Activated T-cell treated with anti-CD3 and anti-CD28 coated beads, Interleukin-2, amount 50 U/mL, for 4 hours (primary cell): ENCODE data around the gene COL23A1. TPM values are rescaled to one million over a fixed set of nuclear protein-coding genes. Genes with fewer than 3 reads are reported as not detected.

ENCODE experiments used
- ATAC-seq, 2 donors: fragments of 200-7000 bp; cut with Tn5 transposase; one replicate each; pipeline ENCODE4 v1.10.0; 2021
- DNase-seq: peaks from one replicate; pipeline ENCODE4 v3.0.0-alpha.2; 2020
- H3K27me3 Mint-ChIP-seq: one replicate; pipeline ENCODE4 v1.8.0; 2021; ENCODE audit warnings: low read depth, mixed read lengths
- H3K36me3 Mint-ChIP-seq: one replicate; pipeline ENCODE4 v1.8.0; 2022; ENCODE audit warnings: mixed read lengths; ENCODE audit not compliant: insufficient read depth
- H3K4me1 Mint-ChIP-seq: one replicate; pipeline ENCODE4 v1.8.0; 2021; ENCODE audit warnings: low read depth, mixed read lengths
- H3K4me3 Mint-ChIP-seq: one replicate; pipeline ENCODE4 v1.8.0; 2021; ENCODE audit warnings: mild to moderate bottlenecking, moderate library complexity, mixed read lengths
- H3K9me3 Mint-ChIP-seq: one replicate; pipeline ENCODE4 v1.8.0; 2021; ENCODE audit warnings: mixed read lengths
- total RNA-seq, 3 donors: library from RNA; stranded (reverse); gene quantifications; one replicate each; pipeline ENCODE4 v1.2.1, GENCODE V29; 2021

COL23A1 gene
- total RNA-seq, 3 donors from 2014 or later: not detected

- no peaks in the 10 kb centered on the region for H3K9me3 Mint-ChIP-seq
- no peaks in the 10 kb centered on the region for H3K4me1 Mint-ChIP-seq
- no peak overlapping the region for H3K4me3 Mint-ChIP-seq
- no peaks in the 10 kb centered on the region for H3K36me3 Mint-ChIP-seq
- peaks cover 5% of the 10 kb centered on the region for H3K27me3 Mint-ChIP-seq
- ATAC-seq (no peak), DNase-seq (no peak)
These were observed 123.0 kb downstream of the COL23A1 start for GRCh38 chr5:178467205-178467567.

GRCh38 chr5:178466342-178466741 lies 123.9 kb downstream of the COL23A1 start:
- Mint-ChIP-seq H3K27me3 (peaks cover 5% of the 10 kb centered on the region), H3K9me3 (no peaks in the 10 kb centered on the region), H3K36me3 (no peaks in the 10 kb centered on the region), H3K4me3 (no peak overlapping the region), H3K4me1 (no peaks in the 10 kb centered on the region)
- ATAC-seq: no peak
- DNase-seq: no peak

GRCh38 chr5:178465861-178466288 lies 124.3 kb downstream of the COL23A1 start:
- ATAC-seq (no peak), DNase-seq (no peak)
- H3K4me3 Mint-ChIP-seq: no peak overlapping the region
- no peaks in the 10 kb centered on the region for H3K9me3 Mint-ChIP-seq
- no peaks in the 10 kb centered on the region for H3K4me1 Mint-ChIP-seq
- peaks cover 5% of the 10 kb centered on the region for H3K27me3 Mint-ChIP-seq
- H3K36me3 Mint-ChIP-seq: no peaks in the 10 kb centered on the region

- Mint-ChIP-seq H3K27me3 (peaks cover 5% of the 10 kb centered on the region), H3K36me3 (no peaks in the 10 kb centered on the region), H3K4me1 (no peaks in the 10 kb centered on the region), H3K9me3 (no peaks in the 10 kb centered on the region), H3K4me3 (no peak overlapping the region)
- DNase-seq (no peak), ATAC-seq (no peak)
These were observed 124.8 kb downstream of the COL23A1 start for GRCh38 chr5:178465228-178465860.

- no peaks in the 10 kb centered on the region for H3K9me3 Mint-ChIP-seq
- H3K4me3 Mint-ChIP-seq: no peak overlapping the region
- H3K36me3 Mint-ChIP-seq: no peaks in the 10 kb centered on the region
- no peaks in the 10 kb centered on the region for H3K27me3 Mint-ChIP-seq
- ATAC-seq: no peak
- H3K4me1 Mint-ChIP-seq: no peaks in the 10 kb centered on the region
- no peak for DNase-seq
These were observed 125.7 kb downstream of the COL23A1 start for GRCh38 chr5:178464431-178465048.

GRCh38 chr5:178463321-178464155 lies 126.7 kb downstream of the COL23A1 start:
- no peak for DNase-seq
- ATAC-seq: no peak
- H3K9me3 Mint-ChIP-seq: no peaks in the 10 kb centered on the region
- no peaks in the 10 kb centered on the region for H3K27me3 Mint-ChIP-seq
- H3K4me1 Mint-ChIP-seq: no peaks in the 10 kb centered on the region
- H3K4me3 Mint-ChIP-seq: no peak overlapping the region
- no peaks in the 10 kb centered on the region for H3K36me3 Mint-ChIP-seq

- H3K27me3 Mint-ChIP-seq: no peaks in the 10 kb centered on the region
- no peak for DNase-seq
- no peak for ATAC-seq
- H3K36me3 Mint-ChIP-seq: no peaks in the 10 kb centered on the region
- no peak overlapping the region for H3K4me3 Mint-ChIP-seq
- H3K9me3 Mint-ChIP-seq: no peaks in the 10 kb centered on the region
- H3K4me1 Mint-ChIP-seq: no peaks in the 10 kb centered on the region
These were observed 127.4 kb downstream of the COL23A1 start for GRCh38 chr5:178462816-178463215.

- Mint-ChIP-seq H3K27me3 (no peaks in the 10 kb centered on the region), H3K4me3 (no peak overlapping the region), H3K9me3 (no peaks in the 10 kb centered on the region), H3K4me1 (no peaks in the 10 kb centered on the region), H3K36me3 (no peaks in the 10 kb centered on the region)
- no peak for ATAC-seq
- DNase-seq: no peak
These were observed 128.1 kb downstream of the COL23A1 start for GRCh38 chr5:178462076-178462475.

GRCh38 chr5:178461004-178461730 lies 129.0 kb downstream of the COL23A1 start:
- peak; percentile 57 to 74 for ATAC-seq
- H3K36me3 Mint-ChIP-seq: no peaks in the 10 kb centered on the region

GRCh38 chr5:178460598-178460997 lies 129.6 kb downstream of the COL23A1 start:
- Mint-ChIP-seq H3K9me3 (no peaks in the 10 kb centered on the region), H3K36me3 (no peaks in the 10 kb centered on the region)
- no peak for ATAC-seq

More at GRCh38 chr5:178461004-178461730, 129.0 kb downstream of the COL23A1 start:
- Mint-ChIP-seq H3K9me3 (no peaks in the 10 kb centered on the region), H3K27me3 (no peaks in the 10 kb centered on the region), H3K4me1 (no peaks in the 10 kb centered on the region), H3K4me3 (no peak overlapping the region)
- DNase-seq: peak; percentile 24

GRCh38 chr5:178460174-178460573 lies 130.0 kb downstream of the COL23A1 start:
- no peaks in the 10 kb centered on the region for H3K36me3 Mint-ChIP-seq
- H3K9me3 Mint-ChIP-seq: no peaks in the 10 kb centered on the region
- no peaks in the 10 kb centered on the region for H3K27me3 Mint-ChIP-seq
- DNase-seq (no peak), ATAC-seq (no peak)
- H3K4me1 Mint-ChIP-seq: no peaks in the 10 kb centered on the region
- H3K4me3 Mint-ChIP-seq: no peak overlapping the region

More at GRCh38 chr5:178460598-178460997, 129.6 kb downstream of the COL23A1 start:
- no peaks in the 10 kb centered on the region for H3K27me3 Mint-ChIP-seq
- DNase-seq: no peak
- no peak overlapping the region for H3K4me3 Mint-ChIP-seq
- H3K4me1 Mint-ChIP-seq: no peaks in the 10 kb centered on the region

- Mint-ChIP-seq H3K4me3 (no peak overlapping the region), H3K4me1 (no peaks in the 10 kb centered on the region), H3K9me3 (no peaks in the 10 kb centered on the region), H3K27me3 (no peaks in the 10 kb centered on the region), H3K36me3 (no peaks in the 10 kb centered on the region)
- ATAC-seq (no peak), DNase-seq (no peak)
These were observed 132.1 kb downstream of the COL23A1 start for GRCh38 chr5:178458140-178458539.

- H3K36me3 Mint-ChIP-seq: no peaks in the 10 kb centered on the region
- H3K27me3 Mint-ChIP-seq: no peaks in the 10 kb centered on the region
- H3K4me1 Mint-ChIP-seq: no peaks in the 10 kb centered on the region
- H3K9me3 Mint-ChIP-seq: no peaks in the 10 kb centered on the region
- DNase-seq (no peak), ATAC-seq (no peak)
- H3K4me3 Mint-ChIP-seq: no peak overlapping the region
These were observed 132.7 kb downstream of the COL23A1 start for GRCh38 chr5:178457471-178457870.

- Mint-ChIP-seq H3K9me3 (no peaks in the 10 kb centered on the region), H3K4me1 (no peaks in the 10 kb centered on the region), H3K4me3 (no peak overlapping the region), H3K27me3 (no peaks in the 10 kb centered on the region), H3K36me3 (no peaks in the 10 kb centered on the region)
- no peak for ATAC-seq
- no peak for DNase-seq
These were observed 134.7 kb downstream of the COL23A1 start for GRCh38 chr5:178455480-178455835.
